ENCODE results near the gene FOXP1. TPM values are rescaled to one million over a fixed set of nuclear protein-coding genes. Genes with fewer than 3 reads are reported as not detected.

Gene FOXP1
- total and polyA plus RNA-seq, 2 donors (not counting 1 experiment from before 2014, with no cell fraction given) = 91.1 to 508 TPM

DNA sequence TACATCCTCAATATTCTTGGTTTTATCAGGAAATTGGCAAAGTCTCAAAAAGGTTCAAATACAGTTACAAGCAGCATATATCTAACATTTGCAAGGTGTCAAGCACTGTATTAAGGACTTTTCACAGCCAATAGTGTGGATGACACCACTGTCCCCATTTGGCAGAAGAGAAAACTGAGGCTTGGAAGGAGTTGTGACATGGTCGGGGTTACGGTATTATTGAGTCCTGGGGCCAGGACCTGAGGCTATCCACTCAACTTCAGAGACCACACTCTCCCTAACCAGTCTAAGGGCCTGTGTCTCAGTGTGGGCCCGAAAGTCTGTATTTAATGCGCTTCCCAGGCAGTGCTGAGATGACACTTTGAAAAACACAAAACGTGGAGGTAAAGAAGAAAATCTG lies 99.1 kb downstream of the FOXP1 start:
- no peak overlapping the region for H3K9ac ChIP-seq (ENCODE audit: low read length)
- H3K79me2 ChIP-seq (ENCODE audit: control insufficient read depth, insufficient read depth, low read length) = peaks cover 96% of the 10 kb centered on the region
- ATAC-seq (ENCODE audit: low read depth) (no peak), DNase-seq (no peak)
- H4K20me1 ChIP-seq (ENCODE audit: control insufficient read depth, insufficient read depth, low read length, poor library complexity, severe bottlenecking) = no peaks in the 10 kb centered on the region
- no peaks in the 10 kb centered on the region for H3K36me3 ChIP-seq (replicated peaks in 1 of 2; ENCODE audit: control extremely low read depth in 1 of 2, control insufficient read depth in 1 of 2, extremely low read depth in 1 of 2, insufficient read depth in 2 of 2, low read length in 1 of 2)
- no peak for TF ChIP-seq EZH2 (IDR thresholded peaks at IDR 0.05; ENCODE audit: borderline replicate concordance, insufficient read depth, low read depth, low read length, poor library complexity, severe bottlenecking)
- TF ChIP-seq, protein P1, sequence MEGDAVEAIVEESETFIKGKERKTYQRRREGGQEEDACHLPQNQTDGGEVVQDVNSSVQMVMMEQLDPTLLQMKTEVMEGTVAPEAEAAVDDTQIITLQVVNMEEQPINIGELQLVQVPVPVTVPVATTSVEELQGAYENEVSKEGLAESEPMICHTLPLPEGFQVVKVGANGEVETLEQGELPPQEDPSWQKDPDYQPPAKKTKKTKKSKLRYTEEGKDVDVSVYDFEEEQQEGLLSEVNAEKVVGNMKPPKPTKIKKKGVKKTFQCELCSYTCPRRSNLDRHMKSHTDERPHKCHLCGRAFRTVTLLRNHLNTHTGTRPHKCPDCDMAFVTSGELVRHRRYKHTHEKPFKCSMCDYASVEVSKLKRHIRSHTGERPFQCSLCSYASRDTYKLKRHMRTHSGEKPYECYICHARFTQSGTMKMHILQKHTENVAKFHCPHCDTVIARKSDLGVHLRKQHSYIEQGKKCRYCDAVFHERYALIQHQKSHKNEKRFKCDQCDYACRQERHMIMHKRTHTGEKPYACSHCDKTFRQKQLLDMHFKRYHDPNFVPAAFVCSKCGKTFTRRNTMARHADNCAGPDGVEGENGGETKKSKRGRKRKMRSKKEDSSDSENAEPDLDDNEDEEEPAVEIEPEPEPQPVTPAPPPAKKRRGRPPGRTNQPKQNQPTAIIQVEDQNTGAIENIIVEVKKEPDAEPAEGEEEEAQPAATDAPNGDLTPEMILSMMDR (IDR thresholded peaks at IDR 0.05) = no peak
- H3K4me3 ChIP-seq (ENCODE audit: control extremely low read depth in 1 of 5, extremely low read depth in 1 of 5, insufficient read depth in 1 of 5, low read depth in 2 of 5, low read length in 4 of 5) = no peak overlapping the region
- ChIA-PET CTCF (interaction anchor here (0.6 kb wide), 1 partner anchor 93 kb away, joined by 5 read pairs; no protein-coding TSS in a partner anchor), POLR2A (no interaction called here)
- 100% methylated on average over 1 of the region's 5 CpGs for WGBS (ENCODE audit: insufficient coverage)
- H3K4me2 ChIP-seq (replicated peaks; ENCODE audit: low read depth, low read length, poor library complexity, severe bottlenecking) = no peak overlapping the region
- Mint-ChIP-seq H3K4me3 (no peak overlapping the region), H3K9me3 (ENCODE audit: insufficient read depth) (no peaks in the 10 kb centered on the region), H3K4me1 (peaks cover 60% of the 10 kb centered on the region), H3K27me3 (no peaks in the 10 kb centered on the region), H3K27ac (no peak overlapping the region)
- H3K9me3 ChIP-seq (ENCODE audit: control extremely low read depth in 1 of 3, control insufficient read depth in 2 of 3, insufficient read depth in 1 of 3, low read length in 2 of 3) = no peaks in the 10 kb centered on the region
- no peak overlapping the region for H2AFZ ChIP-seq (ENCODE audit: insufficient read depth, low read depth, low read length, poor library complexity, severe bottlenecking)
- no peaks in the 10 kb centered on the region for H3K27me3 ChIP-seq (replicated peaks in 1 of 4; ENCODE audit: control extremely low read depth in 1 of 4, control insufficient read depth in 3 of 4, insufficient read depth in 4 of 4, low read length in 3 of 4)
- intact Hi-C loops (cut with micrococcal nuclease) = no loop called here
- peaks cover 29 to 59% of the 10 kb centered on the region in 2 donors for H3K4me1 ChIP-seq (ENCODE audit: control insufficient read depth in 2 of 2, insufficient read depth in 2 of 2, low read length in 2 of 2)
- H3K27ac ChIP-seq (ENCODE audit: low read length in 2 of 2) = no peak overlapping the region

DNA sequence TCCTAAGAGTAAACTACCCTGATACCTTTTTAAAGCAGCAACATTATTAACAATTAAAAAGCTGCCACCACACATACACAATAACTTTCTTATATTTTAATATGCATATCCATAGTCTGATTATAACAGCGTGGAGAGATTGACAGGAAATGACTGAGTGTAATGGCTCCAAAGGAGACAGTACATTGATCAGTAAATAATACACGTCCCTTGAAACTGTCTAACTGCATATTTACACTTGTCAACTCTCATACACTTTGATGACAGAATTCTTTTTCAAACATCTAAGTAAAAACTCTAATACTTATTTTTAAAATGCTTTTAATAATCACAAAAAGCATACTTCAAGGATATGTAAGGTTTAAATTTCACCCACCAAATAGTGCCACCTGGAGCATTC lies 99.5 kb downstream of the FOXP1 start:
- DNase-seq (no peak), ATAC-seq (ENCODE audit: low read depth) (no peak)
- Histone ChIP-seq H3K79me2 (ENCODE audit: control insufficient read depth, insufficient read depth, low read length) (peaks cover 96% of the 10 kb centered on the region), H3K27me3 (replicated peaks in 1 of 4; ENCODE audit: control extremely low read depth in 1 of 4, control insufficient read depth in 3 of 4, insufficient read depth in 4 of 4, low read length in 3 of 4) (no peaks in the 10 kb centered on the region), H3K4me3 (ENCODE audit: control extremely low read depth in 1 of 5, extremely low read depth in 1 of 5, insufficient read depth in 1 of 5, low read depth in 2 of 5, low read length in 4 of 5) (no peak overlapping the region), H3K4me2 (replicated peaks; ENCODE audit: low read depth, low read length, poor library complexity, severe bottlenecking) (peak overlapping the region; percentile 24), H3K9ac (ENCODE audit: low read length) (no peak overlapping the region), H3K36me3 (replicated peaks in 1 of 2; ENCODE audit: control extremely low read depth in 1 of 2, control insufficient read depth in 1 of 2, extremely low read depth in 1 of 2, insufficient read depth in 2 of 2, low read length in 1 of 2) (no peaks in the 10 kb centered on the region), H3K9me3 (ENCODE audit: control extremely low read depth in 1 of 3, control insufficient read depth in 2 of 3, insufficient read depth in 1 of 3, low read length in 2 of 3) (no peaks in the 10 kb centered on the region), H4K20me1 (ENCODE audit: control insufficient read depth, insufficient read depth, low read length, poor library complexity, severe bottlenecking) (no peaks in the 10 kb centered on the region), H2AFZ (ENCODE audit: insufficient read depth, low read depth, low read length, poor library complexity, severe bottlenecking) (no peak overlapping the region), H3K4me1 (ENCODE audit: control insufficient read depth in 2 of 2, insufficient read depth in 2 of 2, low read length in 2 of 2) (peaks cover 30 to 63% of the 10 kb centered on the region in 2 donors), H3K27ac (ENCODE audit: low read length in 2 of 2) (no peak overlapping the region)
- Mint-ChIP-seq H3K4me3 (no peak overlapping the region), H3K4me1 (peaks cover 61% of the 10 kb centered on the region), H3K9me3 (ENCODE audit: insufficient read depth) (no peaks in the 10 kb centered on the region), H3K27me3 (no peaks in the 10 kb centered on the region), H3K27ac (no peak overlapping the region)
- POLR2A ChIA-PET = no interaction called here
- CTCF ChIA-PET = no interaction called here
- intact Hi-C loops (cut with micrococcal nuclease) = no loop called here
- TF ChIP-seq EZH2 (IDR thresholded peaks at IDR 0.05; ENCODE audit: borderline replicate concordance, insufficient read depth, low read depth, low read length, poor library complexity, severe bottlenecking) = no peak
- TF ChIP-seq, protein P1 (IDR thresholded peaks at IDR 0.05) = no peak
- WGBS (ENCODE audit: insufficient coverage) = no CpG with 5 or more reads among the region's 2 CpGs

Measured in B cell (primary cell).